Measurements from ENCODE around the gene RPTOR.

The RPTOR gene

GRCh38 chr17:80953471-80954315 lies 409.1 kb downstream of the RPTOR start:
- Histone ChIP-seq H3K4me3 (ENCODE audit: low read depth, low read length, poor library complexity, severe bottlenecking) (no peak overlapping the region), H3K4me1 (ENCODE audit: insufficient read depth, low read length, severe bottlenecking) (no peaks in the 10 kb centered on the region), H3K9me3 (ENCODE audit: low read length) (no peaks in the 10 kb centered on the region), H2AFZ (ENCODE audit: low read length) (no peak overlapping the region), H3K9me2 (ENCODE audit: low read depth, low read length) (no peaks in the 10 kb centered on the region), H3K27ac (ENCODE audit: low read depth, low read length, poor library complexity, severe bottlenecking) (no peak overlapping the region), H4K20me1 (ENCODE audit: insufficient read depth, low read length) (no peaks in the 10 kb centered on the region), H3K4me2 (ENCODE audit: low read length) (no peak overlapping the region), H3K79me2 (ENCODE audit: insufficient read depth, low read length) (no peaks in the 10 kb centered on the region), H3K27me3 (ENCODE audit: insufficient read depth, low read length) (no peaks in the 10 kb centered on the region), H3K9ac (ENCODE audit: low read length) (no peak overlapping the region), H3F3A (ENCODE audit: insufficient read depth, low read length) (no peaks in the 10 kb centered on the region), H3K36me3 (ENCODE audit: insufficient read depth, low read length) (peaks cover 81% of the 10 kb centered on the region)
- TF ChIP-seq CTCF (IDR thresholded peaks at IDR 0.05; ENCODE audit: low read length) (no peak), EZH2 (IDR thresholded peaks at IDR 0.05; ENCODE audit: borderline replicate concordance, low read length) (no peak)

GRCh38 chr17:80955078-80955477 lies 410.4 kb downstream of the RPTOR start:
- peaks cover 75% of the 10 kb centered on the region for H3K36me3 ChIP-seq (ENCODE audit: insufficient read depth, low read length)
- no peak overlapping the region for H2AFZ ChIP-seq (ENCODE audit: low read length)
- H3F3A ChIP-seq (ENCODE audit: insufficient read depth, low read length): no peaks in the 10 kb centered on the region
- no peaks in the 10 kb centered on the region for H4K20me1 ChIP-seq (ENCODE audit: insufficient read depth, low read length)
- H3K4me2 ChIP-seq (ENCODE audit: low read length): no peak overlapping the region
- H3K9me2 ChIP-seq (ENCODE audit: low read depth, low read length): no peaks in the 10 kb centered on the region
- H3K79me2 ChIP-seq (ENCODE audit: insufficient read depth, low read length): no peaks in the 10 kb centered on the region
- H3K27me3 ChIP-seq (ENCODE audit: insufficient read depth, low read length): no peaks in the 10 kb centered on the region
- TF ChIP-seq EZH2 (IDR thresholded peaks at IDR 0.05; ENCODE audit: borderline replicate concordance, low read length): no peak
- TF ChIP-seq CTCF (IDR thresholded peaks at IDR 0.05; ENCODE audit: low read length): no peak
- H3K9ac ChIP-seq (ENCODE audit: low read length): no peak overlapping the region
- no peak overlapping the region for H3K4me3 ChIP-seq (ENCODE audit: low read depth, low read length, poor library complexity, severe bottlenecking)
- H3K27ac ChIP-seq (ENCODE audit: low read depth, low read length, poor library complexity, severe bottlenecking): no peak overlapping the region
- no peaks in the 10 kb centered on the region for H3K4me1 ChIP-seq (ENCODE audit: insufficient read depth, low read length, severe bottlenecking)
- no peaks in the 10 kb centered on the region for H3K9me3 ChIP-seq (ENCODE audit: low read length)

- no peaks in the 10 kb centered on the region for H3F3A ChIP-seq (ENCODE audit: insufficient read depth, low read length)
- no peak overlapping the region for H3K4me3 ChIP-seq (ENCODE audit: low read depth, low read length, poor library complexity, severe bottlenecking)
- H3K27ac ChIP-seq (ENCODE audit: low read depth, low read length, poor library complexity, severe bottlenecking): peak overlapping the region; percentile 49
- no peak overlapping the region for H2AFZ ChIP-seq (ENCODE audit: low read length)
- no peaks in the 10 kb centered on the region for H3K27me3 ChIP-seq (ENCODE audit: insufficient read depth, low read length)
- TF ChIP-seq CTCF (IDR thresholded peaks at IDR 0.05; ENCODE audit: low read length) (0 out of 2 replicates have a peak, but pooled peaks have one; percentile 17), EZH2 (IDR thresholded peaks at IDR 0.05; ENCODE audit: borderline replicate concordance, low read length) (no peak)
- no peaks in the 10 kb centered on the region for H4K20me1 ChIP-seq (ENCODE audit: insufficient read depth, low read length)
- no peaks in the 10 kb centered on the region for H3K9me3 ChIP-seq (ENCODE audit: low read length)
- H3K9ac ChIP-seq (ENCODE audit: low read length): no peak overlapping the region
- H3K4me1 ChIP-seq (ENCODE audit: insufficient read depth, low read length, severe bottlenecking): no peaks in the 10 kb centered on the region
- H3K4me2 ChIP-seq (ENCODE audit: low read length): no peak overlapping the region
- peaks cover 75% of the 10 kb centered on the region for H3K36me3 ChIP-seq (ENCODE audit: insufficient read depth, low read length)
- H3K79me2 ChIP-seq (ENCODE audit: insufficient read depth, low read length): no peaks in the 10 kb centered on the region
- H3K9me2 ChIP-seq (ENCODE audit: low read depth, low read length): no peaks in the 10 kb centered on the region
These were observed 411.1 kb downstream of the RPTOR start for GRCh38 chr17:80955671-80956280.

Data from OCI-LY1 (cell line).